ENCODE measurements around the gene LTO1. TPM values are rescaled to one million over a fixed set of nuclear protein-coding genes. Genes with fewer than 3 reads are reported as not detected.

The LTO1 gene
- total and polyA plus RNA-seq, 2 of the 13 experiments (the other 11 are each of a cell fraction or from before 2014, with no cell fraction given), result 11.8 to 15.0 TPM

GRCh38 chr11:69674886-69675714, at the start of gene LTO1 (continued):
- TF ChIP-seq ZNF710 (CRISPR knock-in tag; IDR thresholded peaks at IDR 0.05; ENCODE audit: borderline replicate concordance) (peak; percentile 61; the same call in 1 of the 2 replicates), ZSCAN9 (CRISPR knock-in tag; IDR thresholded peaks at IDR 0.05; ENCODE audit: borderline replicate concordance) (peak; percentile 44; the same call in 1 of the 2 replicates)

- H3K79me2 ChIP-seq (ENCODE audit: insufficient read depth, low read length), result no peaks in the 10 kb centered on the region
- intact Hi-C loops (cut with micrococcal nuclease; ENCODE audit: unreplicated experiment), result loop anchor here (5.0 kb wide), 1 partner anchor 81 kb away; no protein-coding TSS in a partner anchor
- DNase-seq (ENCODE audit: low spot score) (no peak), ATAC-seq (peak; percentile 68), FAIRE-seq (no peak)
- H3K27me3 ChIP-seq (ENCODE audit: control insufficient read depth in 1 of 2, insufficient read depth in 2 of 2, low read length in 2 of 2), result peaks cover 4 to 65% of the 10 kb centered on the region in 2 experiments
- no peak overlapping the region for H3K9ac ChIP-seq (ENCODE audit: insufficient read depth, low read depth, low read length)
- no peak overlapping the region for H3K4me2 ChIP-seq (ENCODE audit: low read depth, low read length)
- no peaks in the 10 kb centered on the region for H4K20me1 ChIP-seq (ENCODE audit: insufficient read depth, low read length)
- POLR2A ChIA-PET, result no interaction called here
- no peaks in the 10 kb centered on the region for H3K4me1 ChIP-seq (ENCODE audit: insufficient read depth, low read length)
- in situ Hi-C loops (cut with HindIII; ENCODE audit: extremely low pct_ligation_motif_present, low pct_unique_long_range_greater_than_20kb), result loop anchor here (5.0 kb wide), 1 partner anchor 76 kb away; no protein-coding TSS in a partner anchor
- no peaks in the 10 kb centered on the region for H3K36me3 ChIP-seq (replicated peaks in 1 of 2; ENCODE audit: control insufficient read depth in 1 of 2, insufficient read depth in 2 of 2, low read length in 2 of 2)
- no peaks in the 10 kb centered on the region for H3K9me3 ChIP-seq (ENCODE audit: low read length)
- H3K27ac ChIP-seq (ENCODE audit: extremely low read length, insufficient read depth, low read length), result no peak overlapping the region
- WGBS (ENCODE audit: low lambda C conversion rate), result 13% methylated on average over 9 of the region's 9 CpGs
- no peak overlapping the region for H3K4me3 ChIP-seq (replicated peaks in 1 of 3; ENCODE audit: insufficient read depth in 1 of 3, low read depth in 2 of 3, low read length in 3 of 3)
- CTCF ChIA-PET (ENCODE audit: low intra/inter-chr PET ratio, low total read pairs), result interaction anchor here (1.3 kb wide), 1 partner anchor 80 kb away, joined by 3 read pairs; no protein-coding TSS in a partner anchor
- BruUV-seq (replicated peaks), result no TSS peak
- no peak overlapping the region for H2AFZ ChIP-seq (ENCODE audit: low read length)
- TF ChIP-seq FOXJ3 (CRISPR knock-in tag; IDR thresholded peaks at IDR 0.05; ENCODE audit: borderline replicate concordance) (no peak), ASH2L (IDR thresholded peaks at IDR 0.05; ENCODE audit: insufficient read length, low read depth, low read length) (no peak), CTCF (CRISPR knock-in tag; IDR thresholded peaks at IDR 0.05) (peak; percentile 52), NBN (conservative IDR thresholded peaks at IDR 0.05) (no peak), ARHGAP35 (CRISPR knock-in tag; IDR thresholded peaks at IDR 0.05; ENCODE audit: borderline replicate concordance) (no peak), PCBP1 (IDR thresholded peaks at IDR 0.05; ENCODE audit: borderline replicate concordance, low read depth, low read length) (no peak), JUNB (CRISPR knock-in tag; IDR thresholded peaks at IDR 0.05; ENCODE audit: borderline replicate concordance) (no peak), FOXO1 (CRISPR knock-in tag; IDR thresholded peaks at IDR 0.05) (no peak), ZNF576 (CRISPR knock-in tag; IDR thresholded peaks at IDR 0.05) (no peak), ZNF253 (CRISPR knock-in tag; IDR thresholded peaks at IDR 0.05; ENCODE audit: borderline replicate concordance) (no peak), ERF (CRISPR knock-in tag; IDR thresholded peaks at IDR 0.05) (no peak), HES4 (CRISPR knock-in tag; IDR thresholded peaks at IDR 0.05; ENCODE audit: borderline replicate concordance) (no peak), ATF7-NPFF (CRISPR knock-in tag; IDR thresholded peaks at IDR 0.05; ENCODE audit: low read depth) (no peak), NAIF1 (CRISPR knock-in tag; IDR thresholded peaks at IDR 0.05; ENCODE audit: borderline replicate concordance) (no peak), NRL (CRISPR knock-in tag; IDR thresholded peaks at IDR 0.05; ENCODE audit: borderline replicate concordance) (no peak), ZIK1 (CRISPR knock-in tag; IDR thresholded peaks at IDR 0.05; ENCODE audit: borderline replicate concordance, low read depth) (no peak)
These were observed 46.6 kb upstream of the LTO1 start for GRCh38 chr11:69721745-69722144.

Measured in HepG2 (cell line).